ENCODE results near the gene BIN1.

DNA sequence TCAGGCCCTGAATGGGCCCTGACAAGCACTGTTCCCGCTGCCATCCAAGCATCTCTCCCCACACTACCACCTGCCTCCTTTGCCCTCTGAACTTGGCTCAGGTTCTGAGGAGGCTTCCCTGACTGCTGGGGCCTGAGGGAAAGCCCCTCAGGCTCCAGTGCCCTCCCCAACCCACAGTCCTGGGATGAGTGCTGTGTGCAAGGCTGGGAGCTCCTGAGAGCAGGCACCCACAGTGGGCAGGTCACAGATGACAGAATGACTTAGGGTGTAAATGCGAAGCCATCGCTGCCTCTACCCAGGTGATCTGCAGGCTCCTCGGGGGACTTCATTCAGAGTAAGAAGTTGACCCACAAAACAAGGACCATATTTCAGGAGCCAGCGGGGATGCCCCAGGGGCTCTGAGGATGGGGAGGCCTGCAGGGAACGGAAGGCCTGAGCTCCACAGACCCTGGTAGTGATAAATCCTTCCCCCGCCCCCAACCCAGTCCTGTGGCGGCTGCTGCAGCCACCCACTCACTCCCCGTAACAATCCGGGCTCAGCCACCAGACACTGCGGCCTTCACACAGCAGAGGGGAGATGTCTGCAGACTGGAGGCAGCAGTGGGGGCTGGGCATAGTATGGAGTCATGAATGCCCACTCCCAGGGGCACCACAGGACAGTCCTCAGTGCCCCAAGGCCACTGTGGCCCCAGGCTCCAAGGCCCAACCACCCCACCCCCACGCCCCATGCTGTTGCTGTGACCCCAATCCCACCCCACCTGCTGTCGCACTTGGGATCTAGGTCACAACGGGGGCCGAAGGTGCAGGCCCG lies 8.9 kb downstream of the BIN1 start:
- TF ChIP-seq, protein P1, sequence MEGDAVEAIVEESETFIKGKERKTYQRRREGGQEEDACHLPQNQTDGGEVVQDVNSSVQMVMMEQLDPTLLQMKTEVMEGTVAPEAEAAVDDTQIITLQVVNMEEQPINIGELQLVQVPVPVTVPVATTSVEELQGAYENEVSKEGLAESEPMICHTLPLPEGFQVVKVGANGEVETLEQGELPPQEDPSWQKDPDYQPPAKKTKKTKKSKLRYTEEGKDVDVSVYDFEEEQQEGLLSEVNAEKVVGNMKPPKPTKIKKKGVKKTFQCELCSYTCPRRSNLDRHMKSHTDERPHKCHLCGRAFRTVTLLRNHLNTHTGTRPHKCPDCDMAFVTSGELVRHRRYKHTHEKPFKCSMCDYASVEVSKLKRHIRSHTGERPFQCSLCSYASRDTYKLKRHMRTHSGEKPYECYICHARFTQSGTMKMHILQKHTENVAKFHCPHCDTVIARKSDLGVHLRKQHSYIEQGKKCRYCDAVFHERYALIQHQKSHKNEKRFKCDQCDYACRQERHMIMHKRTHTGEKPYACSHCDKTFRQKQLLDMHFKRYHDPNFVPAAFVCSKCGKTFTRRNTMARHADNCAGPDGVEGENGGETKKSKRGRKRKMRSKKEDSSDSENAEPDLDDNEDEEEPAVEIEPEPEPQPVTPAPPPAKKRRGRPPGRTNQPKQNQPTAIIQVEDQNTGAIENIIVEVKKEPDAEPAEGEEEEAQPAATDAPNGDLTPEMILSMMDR (IDR thresholded peaks at IDR 0.05 in 2 of 3, conservative IDR thresholded peaks at IDR 0.05 in 1 of 3; ENCODE audit: borderline replicate concordance in 1 of 3, insufficient read depth in 1 of 3, low read depth in 2 of 3, low read length in 2 of 3): no peak
- no peak for TF ChIP-seq ZFX (IDR thresholded peaks at IDR 0.05)
- no peak for TF ChIP-seq POLR2A (IDR thresholded peaks at IDR 0.05; ENCODE audit: borderline replicate concordance, extremely low read depth, insufficient read depth, insufficient read length)
- TF ChIP-seq POLR2AphosphoS5 (IDR thresholded peaks at IDR 0.05; ENCODE audit: low read depth, low read length): no peak
